Posterior vena cava (tissue), 2 donors: ENCODE data around the gene PCYT2. TPM values are rescaled to one million over a fixed set of nuclear protein-coding genes. Genes with fewer than 3 reads are reported as not detected.

Experiments used
- DNase-seq: peaks from one replicate; pipeline ENCODE4 v3.0.0-alpha.2; 2020; ENCODE audit warnings: low spot score
- intact Hi-C, 2 donors: fragments of 100-400 bp; cut with DNase I; formaldehyde crosslinking; loops; one replicate each; pipeline versions ENCODE4 v1.14.1 to v1.14.2; 2022 to 2023
- total RNA-seq, 2 donors: library from RNA; stranded (reverse); fragmentation: NEBNext Ultra II Directional; extraction: Animal tissue kit (Norgen Biotek cat#: 25700); gene quantifications; one replicate each; pipeline ENCODE4 v1.2.1, GENCODE V29; 2021
- donor health status: DM: yes; HTN: yes; CAD: no.
- donor health status: DM: yes; HTN: yes; CAD: no.

PCYT2 gene
- total RNA-seq, 2 donors from 2014 or later: 8.7 to 14.9 TPM

DNA sequence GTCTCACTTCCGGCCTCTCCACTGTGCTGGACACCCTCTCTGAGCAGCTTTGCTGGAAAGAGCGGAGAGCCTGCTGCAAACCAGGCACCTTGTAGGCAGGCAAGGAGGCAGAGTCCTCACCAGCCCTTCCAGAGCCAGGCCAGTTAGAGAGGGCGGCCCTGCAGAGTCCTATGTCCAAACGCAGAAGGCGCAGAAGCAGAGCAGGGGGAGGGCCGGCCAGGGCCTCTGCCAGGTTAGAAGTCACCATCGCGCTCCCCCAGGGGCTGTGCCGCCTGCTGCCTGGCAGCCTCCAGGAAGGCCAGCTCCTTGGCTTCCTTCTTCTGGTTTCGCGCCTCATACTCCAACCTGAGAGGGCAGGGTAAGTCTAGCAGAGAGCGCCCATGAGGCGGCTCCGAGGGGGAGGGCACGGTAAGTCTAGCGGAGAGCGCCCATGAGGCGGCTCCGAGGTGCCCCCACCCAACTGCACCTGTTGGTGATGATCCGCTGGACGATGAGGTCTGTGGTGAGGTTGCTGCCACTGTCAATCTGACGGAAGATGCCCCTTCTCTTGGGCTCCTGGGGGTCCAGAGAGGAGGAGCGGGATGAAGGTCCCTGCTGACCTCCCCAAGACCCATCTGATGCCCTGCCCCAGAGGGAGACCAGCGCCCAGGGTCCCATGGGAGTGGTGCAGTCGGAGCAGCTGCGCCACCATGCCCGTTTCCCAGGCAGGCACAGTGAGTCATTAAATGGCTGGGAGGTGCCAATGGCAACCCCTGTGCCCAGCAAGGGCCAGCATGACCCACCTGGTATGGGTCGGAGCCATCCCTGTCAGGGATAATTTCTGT is 6.4 kb downstream of the PCYT2 start:
- intact Hi-C loops: no loop called here

GRCh38 chr17:81903896-81904599 is 7.2 kb downstream of the PCYT2 start:
- intact Hi-C loops: no loop called here
- DNase-seq: no peak

More for the DNA sequence above, 6.4 kb downstream of the PCYT2 start:
- DNase-seq: no peak

- DNase-seq: no peak
Measured at GRCh38 chr17:81903415-81903831, 7.8 kb downstream of the PCYT2 start.

GRCh38 chr17:81902653-81903414 is 8.4 kb downstream of the PCYT2 start:
- intact Hi-C loops: no loop called here
- no peak for DNase-seq

More at GRCh38 chr17:81903415-81903831, 7.8 kb downstream of the PCYT2 start:
- intact Hi-C loops: no loop called here

- intact Hi-C loops: no loop called here
- DNase-seq: no peak
Measured at GRCh38 chr17:81902023-81902652, 9.1 kb downstream of the PCYT2 start, which contains the start of gene NPB. Gene NPB, plus strand, starts transcription at chr17:81902238. Its CDS starts 40 bp downstream, at chr17:81902278.

DNA sequence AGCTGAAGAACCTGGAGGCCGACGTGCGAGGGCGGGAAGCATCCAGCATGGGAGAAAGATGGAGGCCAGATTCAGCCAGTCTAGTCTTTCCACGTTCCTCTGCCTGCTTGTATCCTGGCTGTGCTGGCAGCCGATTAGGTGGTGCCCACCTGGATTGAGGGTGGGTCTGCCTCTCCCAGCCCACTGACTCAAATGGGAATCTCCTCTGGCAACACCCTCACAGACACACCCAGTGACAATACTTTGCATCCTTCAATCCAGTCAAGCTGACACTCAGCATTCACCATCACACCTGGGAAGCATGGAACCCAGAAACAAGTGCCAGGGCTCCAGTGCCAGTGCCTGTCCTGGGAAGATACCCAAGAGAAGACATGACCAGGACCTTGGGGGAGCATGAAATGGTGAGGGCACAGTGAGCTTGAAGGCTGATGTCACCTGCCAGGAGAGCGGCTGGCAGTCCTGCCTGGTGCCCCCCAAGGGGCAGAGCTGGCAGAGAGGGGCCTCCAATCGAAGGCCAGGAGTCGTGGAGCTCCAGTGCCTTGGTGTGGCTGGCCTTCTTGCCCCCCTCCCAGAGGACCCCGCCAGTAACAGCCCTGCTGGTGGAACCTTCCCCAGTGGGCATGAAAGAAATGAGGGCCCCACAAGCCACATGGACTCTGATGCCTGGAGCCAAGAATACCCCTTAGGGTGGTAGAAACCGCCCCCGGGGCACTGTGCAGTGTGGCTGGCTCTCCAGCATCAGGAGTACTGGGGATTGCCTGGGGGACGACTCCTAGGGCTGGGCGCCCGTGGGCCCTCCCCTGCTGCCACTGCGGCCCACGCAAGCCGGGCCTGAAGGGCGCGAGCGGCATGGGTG is 9.8 kb downstream of the PCYT2 start:
- DNase-seq: no peak
- intact Hi-C loops: no loop called here

- DNase-seq: no peak
- intact Hi-C loops: no loop called here
Measured at GRCh38 chr17:81900181-81900820, 10.9 kb downstream of the PCYT2 start.

DNA sequence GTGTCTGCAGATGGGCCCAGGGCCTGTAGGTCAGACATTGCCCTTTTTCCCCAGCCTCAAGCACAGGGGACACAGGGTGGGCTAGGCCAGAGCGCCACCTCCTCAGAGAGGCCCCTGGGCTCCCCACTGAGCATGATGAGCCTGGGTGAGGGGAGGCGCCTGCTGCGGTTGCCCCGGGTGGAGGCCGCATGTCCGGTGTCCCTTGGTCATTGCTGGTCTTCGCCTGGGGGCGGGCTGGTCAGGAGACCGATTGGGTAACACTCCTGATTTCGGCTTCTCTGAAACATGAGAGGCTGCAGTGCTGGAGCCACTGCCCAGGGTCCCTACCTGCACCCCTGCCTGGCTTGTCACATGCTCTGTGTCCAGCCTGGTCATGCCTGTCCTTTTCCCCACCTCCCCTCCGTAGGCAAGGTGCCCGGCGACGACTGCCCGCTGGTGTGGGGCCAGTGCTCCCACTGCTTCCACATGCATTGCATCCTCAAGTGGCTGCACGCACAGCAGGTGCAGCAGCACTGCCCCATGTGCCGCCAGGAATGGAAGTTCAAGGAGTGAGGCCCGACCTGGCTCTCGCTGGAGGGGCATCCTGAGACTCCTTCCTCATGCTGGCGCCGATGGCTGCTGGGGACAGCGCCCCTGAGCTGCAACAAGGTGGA is 11.6 kb downstream of the PCYT2 start:
- intact Hi-C loops: no loop called here
- peak; percentile 74 for DNase-seq

DNA sequence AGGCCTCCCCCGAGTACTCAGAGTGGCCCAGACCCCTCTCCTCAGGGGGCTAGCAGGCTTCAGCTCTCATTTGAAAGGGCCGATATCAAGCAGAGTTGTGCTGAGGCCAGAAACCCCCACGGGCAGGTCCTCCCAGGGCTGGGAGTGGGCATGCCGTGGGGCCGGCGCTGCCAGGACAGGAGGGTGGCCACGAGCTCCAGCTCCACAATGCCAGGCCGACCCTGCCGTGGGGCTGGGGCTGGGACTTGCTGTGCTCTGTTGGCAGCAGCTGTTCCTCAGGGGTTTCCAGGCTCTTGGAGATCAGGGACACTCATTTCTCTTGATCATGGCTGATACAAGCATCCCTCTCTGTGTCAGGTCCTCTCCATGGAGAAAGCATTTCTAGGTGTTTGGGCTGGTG is 12.3 kb downstream of the PCYT2 start:
- intact Hi-C loops: no loop called here
- DNase-seq: no peak

GRCh38 chr17:81898029-81898866 is 13.0 kb downstream of the PCYT2 start:
- no peak for DNase-seq
- intact Hi-C loops: no loop called here

DNA sequence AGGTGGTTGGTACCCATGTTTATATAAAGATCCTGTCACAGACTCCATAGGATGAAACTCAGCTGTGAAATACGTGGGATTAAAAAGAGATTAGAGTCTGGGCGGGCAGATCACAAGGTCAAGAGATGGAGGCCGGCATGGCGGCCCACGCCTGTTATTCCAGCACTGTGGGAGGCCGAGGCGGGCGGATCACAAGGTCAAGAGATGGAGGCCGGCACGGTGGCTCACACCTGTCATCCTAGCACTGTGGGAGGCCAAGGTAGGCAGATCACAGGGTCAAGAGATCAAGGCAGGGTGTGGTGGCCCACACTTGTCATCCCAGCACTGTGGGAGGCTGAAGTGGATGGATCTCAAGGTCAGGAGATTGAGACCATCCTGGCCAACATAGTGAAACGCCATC is 15.8 kb downstream of the PCYT2 start:
- DNase-seq: no peak
- intact Hi-C loops: no loop called here

- no peak for DNase-seq
- intact Hi-C loops: no loop called here
Measured at GRCh38 chr17:81891303-81891552, 20.0 kb downstream of the PCYT2 start.

DNA sequence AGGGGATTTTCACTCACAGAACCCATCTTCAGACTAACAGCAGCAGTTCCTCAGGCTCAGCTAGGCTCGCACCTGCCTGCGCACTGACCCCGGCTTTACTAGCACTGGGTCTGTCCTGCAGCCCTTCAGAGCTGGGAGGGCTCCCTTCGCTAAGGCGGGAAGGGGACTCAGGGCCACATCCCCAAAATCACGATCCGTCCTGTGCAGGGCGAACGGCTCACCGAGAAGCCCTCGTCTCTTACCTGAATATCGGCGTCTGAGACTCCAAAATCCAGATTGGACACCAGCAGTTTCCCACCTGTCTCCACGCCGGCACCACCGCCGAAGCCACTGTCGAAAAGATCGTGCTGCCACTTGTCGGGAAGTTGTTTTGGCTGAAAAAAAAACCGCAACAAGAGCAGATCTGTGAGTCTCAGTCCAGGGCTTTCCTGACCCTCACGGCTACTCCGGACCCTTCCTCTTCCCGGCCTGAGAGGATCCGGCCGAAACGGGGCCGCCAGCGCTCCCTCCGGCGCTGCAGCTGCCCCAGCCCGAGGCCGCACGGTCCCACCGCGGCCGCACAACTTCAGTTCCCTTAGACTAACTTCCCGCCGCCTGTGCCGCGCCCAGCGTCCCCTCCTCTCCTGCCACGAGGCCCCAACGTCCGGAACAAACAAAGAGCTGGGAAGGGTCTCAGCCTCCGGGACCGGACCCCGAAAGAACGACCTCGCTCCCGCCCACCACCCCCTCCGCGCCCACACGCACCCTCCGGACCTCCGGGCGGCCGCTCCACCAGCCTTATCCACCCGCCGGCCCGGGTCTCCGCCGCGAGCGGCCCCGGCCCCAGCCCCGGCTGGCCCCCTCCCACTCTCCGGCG is 20.5 kb downstream of the PCYT2 start:
- no peak for DNase-seq
- intact Hi-C loops: no loop called here

GRCh38 chr17:81889602-81890001 is 21.6 kb downstream of the PCYT2 start:
- DNase-seq: no peak
- intact Hi-C loops: no loop called here

DNA sequence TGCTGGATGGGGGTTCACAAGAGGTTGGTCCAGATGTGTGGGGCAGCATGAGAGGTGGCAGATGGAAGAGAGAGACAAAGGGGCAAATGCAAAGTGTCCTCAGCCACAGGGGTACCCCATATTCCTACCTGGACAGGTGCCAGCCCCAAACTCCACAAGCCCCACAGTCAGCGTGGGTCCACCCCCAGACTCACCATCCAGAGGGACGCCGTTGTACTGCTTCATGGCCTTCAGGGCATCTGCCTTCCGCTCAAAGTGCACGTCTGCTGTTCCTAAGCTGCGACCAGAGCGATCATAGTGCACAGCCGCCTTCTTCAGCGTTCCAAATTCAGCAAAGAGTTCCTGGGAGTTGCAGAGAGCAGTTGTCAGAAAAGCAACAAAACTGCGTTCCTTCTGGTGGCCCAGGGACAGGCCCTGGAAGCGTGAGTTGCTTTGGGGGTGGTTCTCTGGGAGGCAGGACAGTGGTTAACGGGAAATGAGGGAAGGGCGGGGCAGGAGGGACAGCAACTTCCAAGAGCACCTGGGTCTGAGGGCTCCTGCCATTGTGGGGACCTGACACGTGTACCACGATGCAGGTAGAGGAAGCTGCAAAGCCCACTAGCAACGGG is 22.1 kb downstream of the PCYT2 start:
- no peak for DNase-seq
- intact Hi-C loops: no loop called here
